GM18907 (cell line): ENCODE results near the gene EMSY.
"Not testable (repeated sequence)": the region's sequence is repeated elsewhere in the genome, so short reads cannot be mapped to it uniquely, and the experiment has no call there.

ENCODE experiments used
- ATAC-seq: cut with Tn5 transposase; IDR thresholded peaks from one replicate; pipeline ENCODE4 v1.9.1; 2021; ENCODE audit warnings: mild to moderate bottlenecking, moderate library complexity; ENCODE audit not compliant: unreplicated experiment

Gene EMSY, protein sequence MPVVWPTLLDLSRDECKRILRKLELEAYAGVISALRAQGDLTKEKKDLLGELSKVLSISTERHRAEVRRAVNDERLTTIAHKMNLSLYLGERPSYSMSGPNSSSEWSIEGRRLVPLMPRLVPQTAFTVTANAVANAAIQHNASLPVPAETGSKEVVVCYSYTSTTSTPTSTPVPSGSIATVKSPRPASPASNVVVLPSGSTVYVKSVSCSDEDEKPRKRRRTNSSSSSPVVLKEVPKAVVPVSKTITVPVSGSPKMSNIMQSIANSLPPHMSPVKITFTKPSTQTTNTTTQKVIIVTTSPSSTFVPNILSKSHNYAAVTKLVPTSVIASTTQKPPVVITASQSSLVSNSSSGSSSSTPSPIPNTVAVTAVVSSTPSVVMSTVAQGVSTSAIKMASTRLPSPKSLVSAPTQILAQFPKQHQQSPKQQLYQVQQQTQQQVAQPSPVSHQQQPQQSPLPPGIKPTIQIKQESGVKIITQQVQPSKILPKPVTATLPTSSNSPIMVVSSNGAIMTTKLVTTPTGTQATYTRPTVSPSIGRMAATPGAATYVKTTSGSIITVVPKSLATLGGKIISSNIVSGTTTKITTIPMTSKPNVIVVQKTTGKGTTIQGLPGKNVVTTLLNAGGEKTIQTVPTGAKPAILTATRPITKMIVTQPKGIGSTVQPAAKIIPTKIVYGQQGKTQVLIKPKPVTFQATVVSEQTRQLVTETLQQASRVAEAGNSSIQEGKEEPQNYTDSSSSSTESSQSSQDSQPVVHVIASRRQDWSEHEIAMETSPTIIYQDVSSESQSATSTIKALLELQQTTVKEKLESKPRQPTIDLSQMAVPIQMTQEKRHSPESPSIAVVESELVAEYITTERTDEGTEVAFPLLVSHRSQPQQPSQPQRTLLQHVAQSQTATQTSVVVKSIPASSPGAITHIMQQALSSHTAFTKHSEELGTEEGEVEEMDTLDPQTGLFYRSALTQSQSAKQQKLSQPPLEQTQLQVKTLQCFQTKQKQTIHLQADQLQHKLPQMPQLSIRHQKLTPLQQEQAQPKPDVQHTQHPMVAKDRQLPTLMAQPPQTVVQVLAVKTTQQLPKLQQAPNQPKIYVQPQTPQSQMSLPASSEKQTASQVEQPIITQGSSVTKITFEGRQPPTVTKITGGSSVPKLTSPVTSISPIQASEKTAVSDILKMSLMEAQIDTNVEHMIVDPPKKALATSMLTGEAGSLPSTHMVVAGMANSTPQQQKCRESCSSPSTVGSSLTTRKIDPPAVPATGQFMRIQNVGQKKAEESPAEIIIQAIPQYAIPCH (N-terminal part only)

DNA sequence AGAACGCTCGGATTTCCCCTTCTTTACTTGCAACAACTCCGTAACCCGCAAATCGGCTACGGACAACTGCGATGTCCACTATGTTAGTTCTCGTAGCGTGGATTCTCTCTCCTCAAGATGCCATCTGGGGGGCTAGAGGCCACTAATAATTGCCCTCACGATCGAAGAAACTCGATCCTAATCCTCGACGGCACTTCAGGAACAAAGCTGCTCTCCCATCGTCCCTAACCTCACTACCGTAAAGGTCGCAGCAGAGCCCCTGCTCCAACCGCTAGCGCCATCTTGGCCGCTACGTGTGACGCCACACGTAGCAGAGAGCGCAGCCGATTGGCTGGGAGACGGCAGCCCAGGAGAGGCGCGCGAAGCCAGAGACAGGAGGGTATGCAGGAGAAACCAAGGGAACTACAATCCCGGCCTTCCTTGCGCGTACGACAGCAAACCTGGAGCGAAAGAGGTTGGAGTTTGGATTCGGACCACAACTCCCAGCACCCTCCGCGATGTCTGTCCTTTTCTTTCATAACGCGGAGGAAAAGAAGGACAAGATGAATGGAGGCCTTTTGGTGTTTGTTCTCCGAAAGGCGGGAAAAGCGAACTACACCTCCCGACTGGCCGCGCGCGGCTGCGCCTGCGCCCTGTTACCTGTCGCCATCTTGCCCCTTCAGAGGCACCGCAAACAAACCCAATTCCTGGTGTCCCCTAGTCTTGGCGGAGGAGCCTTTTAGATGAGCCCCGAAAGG, at the start of gene EMSY:
EMSY (plus strand) TSS at position 635 of the 737 bp plus-strand sequence. CDS start 1,921 bp downstream, outside the sequence.
- ATAC-seq = peak; percentile 94

- ATAC-seq = no peak
These were observed 49.5 kb upstream of the EMSY start for GRCh38 chr11:76395296-76395695.

GRCh38 chr11:76397383-76397782, 47.4 kb upstream of the EMSY start:
- ATAC-seq = peak; percentile 74

- ATAC-seq = no peak
These were observed 43.9 kb upstream of the EMSY start for GRCh38 chr11:76400967-76401366.

DNA sequence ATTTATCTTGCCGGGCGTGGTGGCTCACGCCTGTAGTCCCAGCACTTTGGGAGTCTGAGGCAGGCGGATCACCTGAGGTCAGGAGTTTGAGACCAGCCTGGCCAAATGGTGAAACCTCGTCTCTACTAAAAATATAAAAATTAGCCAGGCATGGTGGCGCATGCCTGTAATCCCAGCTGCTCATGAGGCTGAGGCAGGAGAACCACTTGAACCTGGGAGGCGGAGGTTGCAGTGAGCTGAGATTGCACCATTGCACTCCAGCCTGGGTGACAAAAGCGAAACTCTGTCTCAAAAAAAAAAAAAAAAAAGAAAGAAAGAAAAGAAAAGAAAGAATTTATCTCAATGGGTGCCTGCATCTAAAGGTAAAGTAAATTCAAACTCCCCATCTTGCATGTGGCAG, 43.3 kb upstream of the EMSY start:
- not testable (repeated sequence) for ATAC-seq

DNA sequence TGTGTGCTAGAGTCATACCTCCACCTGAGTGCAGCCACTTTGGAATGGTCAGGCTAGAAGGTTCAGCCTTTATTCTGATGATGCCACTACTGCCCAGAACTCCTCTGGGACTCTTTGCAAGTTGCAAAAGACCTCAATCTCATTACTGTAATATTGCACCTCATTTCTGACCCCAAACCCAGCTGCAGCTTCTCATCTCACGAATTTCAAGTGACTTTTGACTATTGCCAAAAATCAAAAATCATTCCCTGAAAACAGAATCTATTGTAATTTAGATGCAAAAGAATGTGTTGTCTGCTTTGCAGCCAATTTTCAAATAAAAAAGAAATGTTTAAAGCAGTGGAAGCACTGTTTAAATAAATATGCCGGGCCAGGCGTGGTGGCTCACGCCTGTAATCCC, 38.5 kb upstream of the EMSY start:
- no peak for ATAC-seq

DNA sequence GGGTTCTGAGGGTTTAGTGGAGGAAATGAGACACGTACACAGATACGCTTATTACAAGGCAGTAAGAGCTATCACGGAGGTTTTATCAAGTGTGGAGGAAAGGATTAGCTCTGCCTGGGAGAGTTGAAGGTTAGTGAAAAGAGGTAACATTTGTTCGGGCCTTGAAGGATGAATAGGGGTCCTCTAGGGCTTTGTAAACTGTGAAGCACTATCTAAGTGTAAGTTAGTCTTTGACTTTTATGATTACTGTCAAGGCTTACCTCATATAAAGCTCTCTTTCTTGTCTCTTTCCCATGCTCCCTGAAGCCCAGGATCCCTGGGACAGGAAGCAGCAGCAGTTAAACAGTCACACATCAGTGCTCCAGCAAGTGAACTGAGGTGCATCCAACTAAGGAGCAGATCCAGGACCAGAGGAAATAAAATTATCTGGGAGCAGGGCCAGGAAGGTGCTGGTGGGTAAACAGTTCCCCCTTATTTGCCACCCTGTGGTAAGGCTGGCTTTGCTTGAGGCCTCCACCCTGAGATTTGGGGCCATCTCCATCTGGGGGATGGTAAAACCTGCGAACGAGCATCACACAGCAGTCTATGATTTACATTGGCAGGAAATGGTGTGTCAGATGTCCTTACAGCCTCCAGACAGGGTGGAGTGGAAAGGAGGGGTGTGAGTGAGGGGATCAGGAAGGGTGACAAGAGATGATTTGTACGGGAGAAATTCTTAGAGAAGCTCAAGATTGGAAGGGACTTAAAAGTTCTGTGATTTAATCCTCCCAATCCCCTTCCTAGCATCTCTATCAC, 36.5 kb upstream of the EMSY start:
- no peak for ATAC-seq

- ATAC-seq = no peak
These were observed 33.9 kb upstream of the EMSY start for GRCh38 chr11:76410851-76411357.

DNA sequence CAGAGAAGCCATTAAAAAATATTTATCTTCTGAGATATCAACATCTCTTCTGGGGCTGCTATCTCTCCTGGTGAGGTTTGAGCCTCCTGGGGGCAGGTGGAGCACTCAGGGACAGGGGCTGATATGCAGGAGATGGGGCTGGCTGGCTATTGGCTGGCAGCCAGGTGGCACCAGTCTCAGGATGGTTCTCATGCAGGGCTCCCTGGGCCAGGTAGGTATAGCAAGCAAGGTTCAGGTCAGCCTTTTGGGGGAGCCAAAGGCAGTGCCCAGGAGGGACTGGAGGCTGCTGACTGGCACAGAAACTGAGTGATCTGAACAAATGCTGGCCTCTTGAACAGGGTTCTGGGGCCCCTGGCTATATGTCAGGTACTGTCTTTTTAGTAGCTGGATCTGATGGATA, 29.7 kb upstream of the EMSY start:
- ATAC-seq = no peak

GRCh38 chr11:76419896-76420295, 24.9 kb upstream of the EMSY start:
- ATAC-seq = no peak

DNA sequence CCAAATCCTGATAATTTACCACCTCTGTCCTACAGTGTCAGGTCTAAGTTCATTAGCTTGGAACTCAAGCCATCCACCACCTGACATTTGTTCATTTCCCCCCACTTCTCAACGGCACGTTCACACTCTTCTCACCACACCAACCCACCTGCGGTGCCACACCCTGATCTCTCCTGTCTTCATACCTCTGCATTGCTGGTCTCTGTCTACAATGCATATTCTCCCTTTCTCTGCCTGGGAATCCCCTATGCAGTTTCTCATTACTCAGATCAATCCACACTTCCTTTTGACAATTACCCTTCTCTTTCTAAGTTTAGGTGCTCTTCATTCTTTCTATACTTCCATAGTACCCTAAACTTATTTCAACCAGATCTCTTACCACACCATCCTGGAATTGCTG, 20.4 kb upstream of the EMSY start:
- ATAC-seq = peak; percentile 70

- no peak for ATAC-seq
These were observed 19.9 kb upstream of the EMSY start for GRCh38 chr11:76424891-76425290.

DNA sequence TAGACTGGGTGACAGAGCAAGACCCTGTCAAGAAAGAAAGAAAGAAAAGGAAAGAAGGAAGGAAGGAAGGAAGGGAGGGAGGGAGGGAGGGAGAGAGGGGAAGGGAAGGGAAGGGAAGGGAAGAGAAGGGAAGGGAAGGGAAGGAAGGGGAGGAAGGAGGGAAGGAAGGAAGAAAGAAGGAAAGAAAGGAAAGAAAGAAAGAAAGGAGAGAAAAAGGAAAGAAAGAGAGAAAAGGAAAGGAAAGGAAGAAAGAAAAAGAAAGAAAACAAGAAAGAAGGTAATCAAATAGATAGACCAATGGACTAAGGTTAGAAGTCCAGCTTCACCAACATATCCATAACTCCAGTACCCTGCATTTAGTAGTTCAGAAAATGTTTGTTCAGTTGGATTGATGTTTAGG, 18.2 kb upstream of the EMSY start:
- ATAC-seq = no peak

DNA sequence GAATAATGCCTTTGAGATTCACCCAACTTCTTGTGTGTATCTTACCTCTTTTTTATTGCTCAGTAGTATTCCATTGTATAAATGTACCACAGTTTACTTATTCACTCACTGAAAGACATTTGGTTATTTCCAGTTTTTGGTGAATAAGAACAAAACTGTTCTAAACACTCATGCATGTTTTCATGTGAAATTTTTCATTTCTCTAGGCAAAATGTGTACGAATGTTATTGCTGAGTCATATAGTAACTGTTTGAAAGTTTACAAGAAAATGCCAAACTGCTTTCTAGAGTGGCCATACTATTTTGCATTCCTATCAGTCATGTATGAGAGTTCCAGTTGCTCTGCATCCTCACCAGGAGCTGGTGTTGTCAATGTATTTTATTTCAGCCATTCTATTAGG, 8.8 kb upstream of the EMSY start:
- ATAC-seq = no peak

DNA sequence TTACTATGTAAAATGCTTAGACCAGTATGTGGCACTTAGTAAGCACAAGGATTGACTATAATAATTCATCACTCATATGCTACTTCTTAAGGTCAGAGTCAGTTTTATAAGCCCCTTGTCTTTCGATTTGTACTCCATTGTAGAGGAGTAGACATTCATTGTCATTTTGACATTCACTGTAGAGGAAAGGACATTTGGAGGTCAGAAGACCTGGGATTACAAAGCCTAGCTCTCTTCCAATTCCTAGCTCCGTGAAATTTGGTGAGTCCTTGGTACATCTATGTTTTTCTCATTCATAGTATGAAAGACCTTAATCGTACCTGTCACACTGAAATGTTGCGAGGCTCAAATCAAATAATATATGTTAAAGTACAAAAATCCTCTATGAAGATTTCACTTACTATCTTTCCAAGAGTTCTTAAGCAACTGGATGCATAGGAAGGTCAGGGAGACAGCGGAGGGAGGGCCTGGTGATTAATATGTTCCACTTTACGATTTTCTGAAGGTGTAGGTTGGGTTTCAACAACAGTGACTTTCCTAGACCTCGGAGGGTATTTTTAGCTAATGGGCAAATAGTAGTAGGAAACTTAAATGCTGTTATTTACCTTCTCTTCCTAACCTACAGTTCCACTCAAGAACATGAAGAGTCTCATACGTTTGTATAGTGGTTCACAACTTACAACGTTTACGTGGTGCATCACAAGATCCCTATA, 1.4 kb upstream of the EMSY start:
- no peak for ATAC-seq

DNA sequence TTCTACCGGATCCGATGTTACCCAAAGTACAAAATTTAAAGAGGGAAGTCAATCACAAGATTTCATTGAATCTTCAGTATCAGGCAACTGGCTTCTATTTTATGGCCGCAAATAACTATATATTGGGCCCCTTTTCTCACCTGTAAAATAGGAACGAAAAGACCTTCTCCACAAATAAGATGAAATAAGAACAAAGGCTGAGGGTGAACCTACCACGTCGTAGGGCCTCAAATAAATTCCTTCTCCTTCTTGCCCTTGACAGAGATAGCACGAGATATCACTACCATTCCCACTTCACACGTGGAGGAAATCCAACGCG, 794 bp upstream of the EMSY start:
- ATAC-seq = no peak

DNA sequence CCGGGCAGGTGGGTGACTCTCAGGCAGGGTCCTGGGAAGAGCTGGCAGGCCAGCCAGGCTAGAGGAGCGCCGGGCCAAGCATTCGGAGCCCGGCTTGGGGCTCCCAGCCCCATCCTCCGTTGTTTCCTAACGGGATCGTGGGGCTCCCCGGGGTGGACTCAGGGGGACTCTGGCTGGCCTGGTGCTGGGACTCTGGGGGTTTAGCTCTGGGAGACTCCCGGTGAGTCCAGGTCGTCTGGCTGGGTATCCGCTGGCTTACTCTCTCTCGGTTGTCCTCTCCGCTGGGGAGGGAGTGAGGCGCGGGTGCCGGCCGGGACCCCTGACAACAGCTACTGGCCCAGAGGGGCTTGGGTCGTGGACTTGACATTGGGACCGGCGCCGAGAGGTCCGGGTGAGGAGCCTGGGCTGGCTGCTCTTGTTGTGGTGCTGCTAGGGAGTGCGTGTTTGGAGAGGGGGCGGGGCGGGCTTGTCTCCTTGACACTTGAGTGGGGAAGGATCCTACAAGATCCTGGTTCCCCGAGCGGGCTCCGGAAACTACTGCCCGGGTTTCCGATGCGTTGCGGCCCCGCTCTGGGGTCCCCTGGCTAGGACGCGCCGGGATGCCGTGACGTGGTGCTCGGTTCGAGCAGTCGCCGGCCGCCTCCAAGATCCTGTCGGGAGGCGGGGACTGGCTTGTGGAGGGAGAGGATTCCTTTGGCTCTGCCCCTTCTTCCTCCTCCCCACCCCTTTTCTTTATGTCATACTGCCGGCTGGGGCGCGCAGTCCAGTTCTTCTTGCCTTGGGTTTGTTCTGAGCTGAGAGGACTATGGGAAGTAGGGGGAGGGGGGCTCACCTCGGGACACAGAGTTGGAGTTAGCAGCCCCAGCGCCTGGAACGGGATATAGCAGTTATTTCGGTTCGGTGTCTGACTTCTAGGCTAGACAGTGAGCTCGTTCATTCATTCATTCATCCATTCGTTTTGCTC, 585 bp downstream of the EMSY start:
- peak; percentile 35 for ATAC-seq

DNA sequence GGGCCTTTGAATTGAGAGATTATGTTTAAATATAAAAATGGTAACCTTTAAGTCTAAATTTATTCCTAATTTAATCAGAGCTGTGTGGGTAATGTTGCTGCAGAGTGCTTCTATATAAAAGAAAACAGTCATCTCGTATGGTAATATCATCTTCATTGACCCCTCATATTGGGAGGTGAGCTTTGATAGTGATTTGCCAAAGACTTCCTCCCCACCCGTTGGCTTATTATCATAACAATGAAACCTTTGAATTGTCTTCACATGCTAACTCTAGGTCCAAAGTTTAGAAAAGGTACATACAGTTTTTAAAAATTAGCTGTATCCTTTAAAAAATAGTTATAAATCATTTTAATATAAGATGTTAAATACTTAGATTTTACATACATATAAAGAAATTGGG, 3.7 kb downstream of the EMSY start:
- ATAC-seq = no peak
